H1 (cell line): ENCODE results near the gene GAPT. TPM values are rescaled to one million over a fixed set of nuclear protein-coding genes. Genes with fewer than 3 reads are reported as not detected.

Source experiments
- CREB1 ChIP-seq: IDR thresholded peaks from 2 replicates; pipeline ENCODE4 v1.6.1; 2012; ENCODE audit warnings: inconsistent platforms
- CTCF ChIP-seq, 3 experiments: IDR thresholded peaks; 1 replicate in 2 of 3; 2 replicates in 1 of 3; pipeline versions ENCODE4 v1.5.1 to v1.6.1; 2011; ENCODE audit warnings: low read length in 3 of 3, mild to moderate bottlenecking in 3 of 3, inconsistent platforms in 2 of 3, low read depth in 1 of 3, moderate library complexity in 1 of 3; ENCODE audit not compliant: insufficient read depth in 1 of 3; ENCODE audit errors: control extremely low read depth in 1 of 3
- GTF2F1 ChIP-seq: IDR thresholded peaks from 2 replicates; pipeline ENCODE4 v1.6.1; 2012; ENCODE audit warnings: low read depth, low read length, improper control_type of control experiment, borderline replicate concordance
- SRF ChIP-seq: IDR thresholded peaks from 2 replicates; pipeline ENCODE4 v1.6.1; 2011; ENCODE audit warnings: mild to moderate bottlenecking, low read depth, low read length, moderate library complexity
- USF2 ChIP-seq: IDR thresholded peaks from 2 replicates; pipeline ENCODE4 v1.6.1; 2011; ENCODE audit warnings: low read length, improper control_type of control experiment
- YY1 ChIP-seq: IDR thresholded peaks from 2 replicates; pipeline ENCODE4 v1.6.1; 2011; ENCODE audit warnings: low read depth, mild to moderate bottlenecking, low read length
- polyA plus RNA-seq, 7 experiments: library from polyadenylated mRNA; depleted of rRNA in 3 of 7; stranded (reverse) in 5 of 7; unstranded in 2 of 7; fragments of >200 nt in 5 of 7; fragments of 200-250 nt in 2 of 7; gene quantifications; 1 replicate in 5 of 7; 2 replicates in 1 of 7; 4 replicates in 1 of 7; pipeline versions ENCODE4 v1.2.1 to v1.2.3, GENCODE V29; 2011 to 2013; ENCODE audit warnings: missing spikeins in 2 of 7, mixed read lengths in 2 of 7
- total RNA-seq: library from RNA; stranded (reverse); fragmentation: NEBNext Ultra II Directional; extraction: Animal tissue kit (Norgen Biotek cat#: 25700); gene quantifications from 2 replicates; pipeline ENCODE4 v1.2.1, GENCODE V29; 2021

Gene GAPT
- total and polyA plus RNA-seq, 2 of the 8 experiments (the other 6 are each of a cell fraction or from before 2014, with no cell fraction given), result not detected

GRCh38 chr5:58523956-58524355 is 32.7 kb downstream of the GAPT start (continued):
- TF ChIP-seq CTCF (IDR thresholded peaks at IDR 0.05; ENCODE audit: control extremely low read depth in 1 of 3, insufficient read depth in 1 of 3, low read depth in 1 of 3, low read length in 3 of 3), result no peak
- no peak for TF ChIP-seq YY1
- TF ChIP-seq CREB1, result no peak
- no peak for TF ChIP-seq GTF2F1
- TF ChIP-seq USF2, result no peak
- TF ChIP-seq SRF, result no peak
